Neural progenitor cell (in vitro differentiated cells): ENCODE results near the gene PER2. TPM values are rescaled to one million over a fixed set of nuclear protein-coding genes. Genes with fewer than 3 reads are reported as not detected.
A peak's percentile ranks its signal among the peaks of the same experiment; 100 is the strongest.

Experiments
- DNase-seq: peaks from one replicate; pipeline ENCODE4 v3.0.0-alpha.2; 2016; ENCODE audit warnings: low spot score
- H2AFZ ChIP-seq: fragments of 200-600 bp; sonication (generic); replicated peaks from 2 replicates; pipeline ENCODE4 v1.6.1; 2016; ENCODE audit warnings: antibody characterized with exemption
- H3F3A ChIP-seq: fragments of 200-600 bp; sonication (generic); 2 replicates; pipeline ENCODE4 v1.6.1; 2016; ENCODE audit warnings: antibody characterized with exemption, low read depth
- H3K27ac ChIP-seq: fragments of 200-600 bp; sonication (generic); 2 replicates; pipeline ENCODE4 v1.5.1; 2016; ENCODE audit warnings: mild to moderate bottlenecking
- H3K27me3 ChIP-seq: fragments of 200-600 bp; sonication (generic); 2 replicates; pipeline ENCODE4 v1.6.1; 2016; ENCODE audit warnings: mild to moderate bottlenecking, moderate library complexity
- H3K36me3 ChIP-seq: fragments of 200-600 bp; sonication (generic); 2 replicates; pipeline ENCODE4 v1.5.1; 2016
- H3K4me1 ChIP-seq: fragments of 200-600 bp; sonication (generic); 2 replicates; pipeline ENCODE4 v1.6.1; 2016; ENCODE audit warnings: mixed run types
- H3K4me2 ChIP-seq: fragments of 200-600 bp; sonication (generic); 2 replicates; pipeline ENCODE4 v1.6.1; 2016
- H3K4me3 ChIP-seq: fragments of 200-600 bp; sonication (generic); 2 replicates; pipeline ENCODE4 v1.5.1; 2016
- H3K79me2 ChIP-seq: fragments of 200-600 bp; sonication (generic); 2 replicates; pipeline ENCODE4 v1.6.1; 2016; ENCODE audit warnings: low read depth
- H3K9ac ChIP-seq: fragments of 200-600 bp; sonication (generic); 2 replicates; pipeline ENCODE4 v1.6.1; 2016
- H3K9me3 ChIP-seq: fragments of 200-600 bp; sonication (generic); 2 replicates; pipeline ENCODE4 v1.5.1; 2016; ENCODE audit warnings: low read depth
- H4K20me1 ChIP-seq: fragments of 200-600 bp; sonication (generic); 2 replicates; pipeline ENCODE4 v1.6.1; 2016; ENCODE audit warnings: low read depth
- H3K27ac Mint-ChIP-seq: 3 replicates; pipeline ENCODE4 v1.8.0; 2021; ENCODE audit warnings: mixed read lengths
- H3K27me3 Mint-ChIP-seq: 2 replicates; pipeline ENCODE4 v1.8.0; 2022; ENCODE audit warnings: low read depth, mild to moderate bottlenecking, inconsistent platforms, moderate library complexity, mixed read lengths; ENCODE audit not compliant: insufficient read depth
- H3K36me3 Mint-ChIP-seq: 3 replicates; pipeline ENCODE4 v1.8.0; 2021; ENCODE audit warnings: mixed read lengths
- H3K4me1 Mint-ChIP-seq: 3 replicates; pipeline ENCODE4 v1.8.0; 2021; ENCODE audit warnings: mixed read lengths
- H3K4me3 Mint-ChIP-seq: 3 replicates; pipeline ENCODE4 v1.8.0; 2021; ENCODE audit warnings: mild to moderate bottlenecking, moderate library complexity, mixed read lengths
- H3K9me3 Mint-ChIP-seq: 3 replicates; pipeline ENCODE4 v1.8.0; 2020; ENCODE audit warnings: mixed read lengths
- CTCF ChIP-seq: fragments of 200-600 bp; sonication (generic); IDR thresholded peaks from 2 replicates; pipeline ENCODE4 v1.5.1; 2017; ENCODE audit warnings: antibody characterized with exemption, mild to moderate bottlenecking
- EZH2 ChIP-seq: fragments of 200-600 bp; sonication (generic); IDR thresholded peaks from 2 replicates; pipeline ENCODE4 v1.6.1; 2017; ENCODE audit warnings: antibody characterized with exemption, mild to moderate bottlenecking, moderate library complexity
- EZH2phosphoT487 ChIP-seq: fragments of 200-600 bp; sonication (generic); IDR thresholded peaks from 2 replicates; pipeline ENCODE4 v1.6.1; 2017; ENCODE audit warnings: antibody characterized with exemption
- total RNA-seq: library from RNA; depleted of rRNA; stranded (reverse); fragments of >200 nt; gene quantifications from 2 replicates; pipeline ENCODE4 v1.2.3, GENCODE V29; 2015; ENCODE audit warnings: low replicate concordance

Gene PER2
- total RNA-seq, 1 donor from 2014 or later = 1.4 TPM

GRCh38 chr2:238241970-238242369, 46.4 kb downstream of the PER2 start:
- Histone ChIP-seq H3K4me1 (peaks cover 6% of the 10 kb centered on the region), H3K9ac (no peak overlapping the region), H3K27ac (no peak overlapping the region), H3K79me2 (no peaks in the 10 kb centered on the region), H3K4me2 (no peak overlapping the region), H3F3A (peaks cover 39% of the 10 kb centered on the region), H3K9me3 (no peaks in the 10 kb centered on the region), H3K4me3 (no peak overlapping the region), H3K27me3 (peaks cover 53% of the 10 kb centered on the region), H4K20me1 (no peaks in the 10 kb centered on the region), H2AFZ (no peak overlapping the region), H3K36me3 (no peaks in the 10 kb centered on the region)
- Mint-ChIP-seq H3K27me3 (peaks cover 9% of the 10 kb centered on the region), H3K4me3 (peak overlapping the region; percentile 72), H3K9me3 (peaks cover 2% of the 10 kb centered on the region), H3K27ac (peak overlapping the region; percentile 1), H3K4me1 (peaks cover 22% of the 10 kb centered on the region), H3K36me3 (peaks cover 9% of the 10 kb centered on the region)
- no peak for DNase-seq
- TF ChIP-seq EZH2phosphoT487 = no peak
- TF ChIP-seq CTCF = no peak
- no peak for TF ChIP-seq EZH2

- peaks cover 6% of the 10 kb centered on the region for H3K4me1 ChIP-seq
- peaks cover 62% of the 10 kb centered on the region for H3K27me3 ChIP-seq
- peak; percentile 96 for DNase-seq
- no peaks in the 10 kb centered on the region for H3K36me3 ChIP-seq
- Mint-ChIP-seq H3K27me3 (peaks cover 11% of the 10 kb centered on the region), H3K4me3 (peak overlapping the region; percentile 72), H3K36me3 (peaks cover 8% of the 10 kb centered on the region), H3K4me1 (peaks cover 22% of the 10 kb centered on the region), H3K9me3 (peaks cover 2% of the 10 kb centered on the region), H3K27ac (no peak overlapping the region)
- peak overlapping the region; percentile 75 for H3K4me3 ChIP-seq
- H4K20me1 ChIP-seq = no peaks in the 10 kb centered on the region
- H3K9me3 ChIP-seq = no peaks in the 10 kb centered on the region
- peak overlapping the region; percentile 68 for H2AFZ ChIP-seq
- no peak overlapping the region for H3K9ac ChIP-seq
- no peaks in the 10 kb centered on the region for H3K79me2 ChIP-seq
- peaks cover 39% of the 10 kb centered on the region for H3F3A ChIP-seq
- TF ChIP-seq CTCF (peak; percentile 12), EZH2phosphoT487 (peak; percentile 50), EZH2 (peak; percentile 72)
- no peak overlapping the region for H3K27ac ChIP-seq
- H3K4me2 ChIP-seq = peak overlapping the region; percentile 85
Measured at GRCh38 chr2:238240757-238241711, 47.4 kb downstream of the PER2 start.

- Histone ChIP-seq H3K4me2 (peak within 1 kb of the TSS; percentile 89), H3K9me3 (no peaks in the 10 kb centered on the region), H3K4me3 (peak within 1 kb of the TSS; percentile 75), H3F3A (peaks cover 39% of the 10 kb centered on the region), H3K9ac (no peak within 1 kb of the TSS), H3K4me1 (peaks cover 6% of the 10 kb centered on the region), H4K20me1 (no peaks in the 10 kb centered on the region), H3K36me3 (no peaks in the 10 kb centered on the region), H3K27ac (no peak within 1 kb of the TSS), H3K27me3 (peaks cover 71% of the 10 kb centered on the region), H3K79me2 (no peaks in the 10 kb centered on the region), H2AFZ (peak within 1 kb of the TSS; percentile 68)
- TF ChIP-seq EZH2phosphoT487 (no peak), CTCF (no peak), EZH2 (no peak)
- peaks cover 22% of the 10 kb centered on the region for H3K4me1 Mint-ChIP-seq
- DNase-seq = peak; percentile 98
- peaks cover 5% of the 10 kb centered on the region for H3K36me3 Mint-ChIP-seq
- H3K27me3 Mint-ChIP-seq = peaks cover 13% of the 10 kb centered on the region
- peak within 1 kb of the TSS; percentile 60 for H3K27ac Mint-ChIP-seq
- peak within 1 kb of the TSS; percentile 94 for H3K4me3 Mint-ChIP-seq
- peaks cover 5% of the 10 kb centered on the region for H3K9me3 Mint-ChIP-seq
Measured at GRCh38 chr2:238239863-238240756, 48.3 kb downstream of the PER2 start, which contains the start of gene HES6. HES6 (minus strand) TSS chr2:238240038; CDS start chr2:238239905, 133 bp downstream.
